GM19468 (cell line): ENCODE results near the gene HESX1.

Source experiments
- ATAC-seq: cut with Tn5 transposase; IDR thresholded peaks from one replicate; pipeline ENCODE4 v1.9.1; 2021; ENCODE audit warnings: mild to moderate bottlenecking, moderate library complexity, moderate number of reproducible peaks; ENCODE audit not compliant: unreplicated experiment; ENCODE audit errors: extremely low read depth

Gene HESX1

DNA sequence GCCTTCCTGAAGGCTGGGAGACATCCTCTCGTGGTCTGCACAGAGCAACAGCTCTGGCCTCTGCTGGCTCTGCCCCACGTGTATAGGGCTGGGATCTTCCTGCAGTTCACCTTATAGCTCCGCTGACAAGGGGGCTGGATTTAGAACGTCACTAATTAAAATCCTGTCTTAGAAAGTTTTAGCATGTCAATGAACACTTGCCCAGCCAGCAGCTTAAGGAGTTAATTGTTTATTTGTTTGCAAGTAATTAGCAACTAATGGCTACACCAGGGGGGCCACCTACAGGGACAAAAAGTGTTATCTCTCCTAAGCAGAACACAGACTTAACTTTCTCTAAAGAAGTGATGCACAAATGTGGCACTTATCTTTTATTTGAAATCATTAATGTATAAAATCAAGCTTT lies at the start of gene HESX1:
TSS of gene HESX1 (minus strand) at position 84 of the 403 bp plus-strand sequence. CDS start at position 24, 60 bp downstream.
- no peak for ATAC-seq

GRCh38 chr3:57244946-57245345 lies 45.2 kb upstream of the HESX1 start:
- ATAC-seq, result no peak

DNA sequence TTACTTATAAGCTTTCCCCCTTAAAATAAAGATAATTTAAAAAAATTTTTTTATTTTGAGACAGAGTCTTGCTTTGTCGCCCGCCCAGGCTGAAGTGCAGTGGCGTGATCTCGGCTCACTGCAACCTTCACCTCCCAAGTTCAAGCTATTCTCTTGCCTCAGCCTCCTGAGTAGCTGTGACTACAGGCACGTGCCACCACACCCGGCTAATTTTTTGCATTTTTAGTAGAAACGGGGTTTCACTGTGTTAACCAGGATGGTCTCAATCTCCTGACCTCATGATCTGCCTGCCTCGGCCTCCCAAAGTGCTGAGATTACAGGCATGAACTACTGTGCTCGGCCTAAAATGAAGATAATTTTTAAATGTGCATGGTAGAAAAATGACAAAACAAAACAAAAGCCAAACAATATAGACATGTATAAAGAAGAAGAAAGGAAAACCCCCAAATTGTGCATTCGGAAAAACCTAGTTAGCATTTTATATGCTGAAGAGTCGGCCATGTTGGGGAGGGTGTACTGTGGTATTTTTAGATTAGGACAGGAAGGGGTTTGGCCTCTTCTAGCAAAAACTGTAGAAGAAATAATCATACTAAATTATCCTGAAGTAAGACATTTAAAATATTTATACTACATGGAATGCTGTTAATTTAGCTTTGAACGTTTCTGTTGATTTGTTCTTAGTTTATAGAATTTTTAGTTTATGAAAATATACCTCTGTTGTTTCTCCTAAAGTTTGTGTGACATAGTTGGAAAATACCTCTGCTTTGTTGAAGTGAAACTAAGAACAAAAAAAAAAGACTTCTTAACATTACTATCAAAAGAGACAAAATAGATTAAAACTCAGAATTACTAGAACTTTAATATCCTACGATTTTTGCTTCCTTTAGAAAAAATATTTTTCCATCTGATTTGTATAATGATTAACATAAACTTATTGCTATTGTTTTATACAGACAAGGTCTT lies 35.1 kb upstream of the HESX1 start:
- no peak for ATAC-seq

DNA sequence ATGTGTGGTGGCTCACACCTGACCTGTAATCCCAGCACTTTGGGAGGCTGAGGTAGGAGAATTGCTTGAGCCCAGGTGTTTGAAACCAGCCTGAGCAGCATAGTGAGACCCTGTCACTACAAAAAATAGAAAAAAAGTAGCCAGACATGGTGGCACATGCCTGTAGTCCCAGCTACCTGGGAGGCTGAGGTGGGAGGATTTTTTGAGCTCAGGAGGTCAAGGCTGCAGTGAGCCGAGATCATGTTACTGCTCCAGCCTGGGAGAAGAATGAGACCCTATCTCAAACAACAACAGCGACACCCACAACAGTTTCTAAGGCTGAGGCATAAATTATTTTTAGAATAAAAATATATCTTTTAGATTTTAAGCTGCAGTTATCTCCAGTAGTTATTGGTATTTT lies 34.0 kb upstream of the HESX1 start:
- no peak for ATAC-seq

GRCh38 chr3:57230006-57230405 lies 30.2 kb upstream of the HESX1 start:
- ATAC-seq, result no peak

- no peak for ATAC-seq
Observed at GRCh38 chr3:57227930-57228751, 28.4 kb upstream of the HESX1 start.

- ATAC-seq, result peak; percentile 75
Observed at GRCh38 chr3:57227204-57227929, 27.6 kb upstream of the HESX1 start, which contains the start of gene APPL1. APPL1 (plus strand) TSS chr3:57227729; CDS start chr3:57227884, 155 bp downstream.

DNA sequence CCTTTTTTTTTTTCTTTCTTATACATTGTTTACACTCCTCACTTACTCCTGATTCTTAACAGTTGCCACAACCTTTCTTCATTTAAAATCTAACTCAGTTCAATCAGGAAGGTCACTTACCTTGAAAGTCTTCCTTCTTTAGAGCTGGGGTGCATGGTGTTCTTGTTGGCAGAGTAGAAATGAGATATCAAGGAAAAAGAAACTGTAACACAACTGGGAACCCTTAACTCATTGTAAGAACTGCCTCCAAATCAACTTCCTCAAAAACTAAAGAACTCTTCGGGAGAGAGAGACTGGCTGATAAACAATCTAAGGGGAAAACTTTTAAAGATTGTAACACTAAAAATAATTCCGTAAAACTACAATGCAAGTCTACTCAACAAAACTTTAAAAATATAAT lies 26.4 kb upstream of the HESX1 start:
- no peak for ATAC-seq

DNA sequence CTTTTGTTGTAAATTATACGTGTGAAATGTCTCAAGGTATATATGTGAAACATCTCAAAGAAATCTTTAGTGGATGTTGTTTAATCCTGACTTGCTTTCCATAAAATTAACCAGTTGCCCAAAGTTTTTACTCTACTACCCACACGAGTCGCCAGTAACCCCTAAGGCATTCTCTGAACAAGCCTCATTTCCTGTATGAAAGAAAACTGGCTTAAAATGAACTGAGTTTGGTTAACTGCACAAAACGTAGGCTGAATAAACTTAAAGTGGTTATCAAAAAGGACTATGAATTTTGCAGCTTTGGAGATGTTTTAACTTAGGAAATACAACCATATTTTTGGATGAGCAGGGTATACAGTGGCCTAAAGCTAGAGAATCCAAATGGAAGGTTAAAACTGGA lies 25.1 kb upstream of the HESX1 start:
- ATAC-seq, result no peak

- ATAC-seq, result no peak
Observed at GRCh38 chr3:57221883-57222282, 22.1 kb upstream of the HESX1 start.

- ATAC-seq, result no peak
Observed at GRCh38 chr3:57206423-57206822, 6.6 kb upstream of the HESX1 start.

DNA sequence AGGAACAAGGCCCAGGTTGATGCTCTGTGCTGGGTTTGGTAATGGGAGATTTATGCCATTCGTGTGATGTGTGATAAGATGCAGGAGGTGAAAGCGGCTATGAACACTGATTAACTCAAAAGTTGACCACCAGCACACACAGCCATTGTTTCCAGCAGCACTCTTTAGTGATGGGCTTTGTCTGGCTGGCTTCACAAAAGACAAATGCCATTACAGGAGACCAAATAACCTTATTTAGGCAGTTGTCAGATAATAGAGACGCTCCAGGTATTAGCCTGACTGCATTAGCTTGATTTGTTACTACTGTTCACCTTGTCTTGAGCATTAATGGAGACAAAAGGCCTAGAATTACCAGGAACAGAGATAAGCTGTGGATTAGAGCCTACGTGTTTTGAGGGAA lies 5.1 kb downstream of the HESX1 start:
- no peak for ATAC-seq

GRCh38 chr3:57192028-57192427 lies 7.8 kb downstream of the HESX1 start:
- no peak for ATAC-seq

DNA sequence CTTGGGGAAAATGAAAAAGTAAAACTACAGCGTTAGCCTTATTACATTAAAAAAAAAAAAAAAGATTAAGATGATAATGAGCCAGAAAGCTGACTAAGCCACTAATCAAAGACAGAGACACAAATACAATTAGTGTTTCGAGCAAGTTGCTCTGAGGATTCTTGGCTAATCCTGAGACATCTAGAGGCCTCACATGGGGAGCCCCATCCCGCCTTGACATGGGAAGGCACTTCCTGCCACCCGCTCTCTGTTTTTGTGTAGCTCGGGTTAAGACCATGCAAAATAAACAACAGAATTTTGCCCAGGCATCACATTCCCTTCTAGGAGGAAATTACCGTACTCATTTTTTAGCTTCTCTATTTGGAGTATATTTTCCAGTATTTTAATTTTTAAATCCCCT lies 15.3 kb downstream of the HESX1 start:
- ATAC-seq, result no peak

DNA sequence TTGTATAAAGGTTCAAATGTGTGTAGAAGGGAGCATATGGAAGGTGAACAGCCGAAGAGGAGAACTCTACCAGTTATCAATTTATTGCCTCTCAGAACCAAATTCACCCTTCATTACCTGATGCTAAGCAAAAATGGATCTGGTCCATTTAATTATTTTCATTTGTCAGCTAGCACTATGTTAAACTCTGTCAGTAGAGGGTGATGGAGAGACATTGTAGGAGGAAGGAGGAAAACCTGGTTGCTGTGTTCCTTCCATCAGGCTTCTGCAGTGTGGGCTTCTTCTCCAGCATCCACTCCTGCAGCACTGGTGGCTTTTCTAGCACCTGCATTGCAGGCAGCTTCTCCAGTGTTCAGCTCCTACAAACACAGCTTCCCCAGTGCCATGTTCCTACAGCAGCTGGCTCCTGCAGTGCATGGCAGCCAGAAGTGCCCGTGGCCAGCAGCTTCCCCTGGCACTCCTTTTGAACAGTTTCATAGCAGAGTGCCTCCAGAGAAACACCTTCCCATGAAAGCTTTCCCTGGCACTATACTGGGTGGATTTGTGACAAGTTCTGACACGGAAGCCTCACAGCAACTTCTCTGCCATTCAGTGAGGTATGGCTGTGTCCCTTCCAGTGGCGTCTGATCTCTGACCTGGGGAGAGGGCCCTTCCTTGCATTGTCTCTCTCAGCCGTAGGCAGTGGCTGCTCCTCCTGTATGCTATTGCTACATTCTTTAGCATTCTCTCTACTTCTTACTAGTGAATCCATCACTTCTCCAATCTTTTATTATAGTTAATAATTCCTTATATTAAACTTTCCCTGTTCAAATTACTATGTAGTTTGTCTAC lies 20.0 kb downstream of the HESX1 start:
- ATAC-seq, result no peak

- ATAC-seq, result no peak
Observed at GRCh38 chr3:57176045-57176444, 23.7 kb downstream of the HESX1 start.

- ATAC-seq, result no peak
Observed at GRCh38 chr3:57173687-57174086, 26.1 kb downstream of the HESX1 start.

- ATAC-seq, result no peak
Observed at GRCh38 chr3:57170946-57171345, 28.8 kb downstream of the HESX1 start.

- ATAC-seq, result no peak
Observed at GRCh38 chr3:57169872-57170623, 29.7 kb downstream of the HESX1 start.
